OCI-LY1 (cell line): Measurements from ENCODE around the gene GSK3A.

ENCODE experiments used
- EZH2 ChIP-seq: fragments of 200-600 bp; sonication (generic), shearing (Covaris generic); IDR thresholded peaks from 2 replicates; pipeline ENCODE4 v1.8.0; 2017; ENCODE audit warnings: borderline replicate concordance, mixed run types, mild to moderate bottlenecking, antibody characterized with exemption, low read length, moderate library complexity, mixed read lengths
- TF ChIP-seq, protein P1 (sequence below): fragments of 200-600 bp; sonication (generic), shearing (Covaris generic); IDR thresholded peaks from 2 replicates; pipeline ENCODE4 v1.5.1; 2017; ENCODE audit warnings: mild to moderate bottlenecking, antibody characterized with exemption, low read length, moderate library complexity, mixed read lengths

DNA sequence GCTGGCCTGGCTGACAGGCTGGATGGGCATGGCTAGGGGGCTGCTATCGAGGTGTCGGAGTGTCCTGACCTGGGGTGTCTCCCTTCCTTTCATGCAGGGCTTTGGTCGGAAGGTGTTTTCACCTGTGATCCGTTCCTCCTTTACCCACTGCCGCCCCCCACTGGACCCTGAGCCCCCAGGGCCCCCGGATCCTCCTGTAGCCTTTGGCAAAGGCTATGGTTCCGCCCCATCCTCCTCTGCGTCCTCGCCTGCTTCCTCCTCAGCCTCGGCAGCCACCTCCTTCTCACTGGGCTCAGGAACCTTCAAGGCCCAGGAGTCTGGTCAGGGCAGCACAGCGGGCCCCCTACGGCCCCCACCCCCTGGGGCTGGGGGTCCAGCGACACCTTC lies 47.7 kb upstream of the GSK3A start:
- TF ChIP-seq, protein P1, sequence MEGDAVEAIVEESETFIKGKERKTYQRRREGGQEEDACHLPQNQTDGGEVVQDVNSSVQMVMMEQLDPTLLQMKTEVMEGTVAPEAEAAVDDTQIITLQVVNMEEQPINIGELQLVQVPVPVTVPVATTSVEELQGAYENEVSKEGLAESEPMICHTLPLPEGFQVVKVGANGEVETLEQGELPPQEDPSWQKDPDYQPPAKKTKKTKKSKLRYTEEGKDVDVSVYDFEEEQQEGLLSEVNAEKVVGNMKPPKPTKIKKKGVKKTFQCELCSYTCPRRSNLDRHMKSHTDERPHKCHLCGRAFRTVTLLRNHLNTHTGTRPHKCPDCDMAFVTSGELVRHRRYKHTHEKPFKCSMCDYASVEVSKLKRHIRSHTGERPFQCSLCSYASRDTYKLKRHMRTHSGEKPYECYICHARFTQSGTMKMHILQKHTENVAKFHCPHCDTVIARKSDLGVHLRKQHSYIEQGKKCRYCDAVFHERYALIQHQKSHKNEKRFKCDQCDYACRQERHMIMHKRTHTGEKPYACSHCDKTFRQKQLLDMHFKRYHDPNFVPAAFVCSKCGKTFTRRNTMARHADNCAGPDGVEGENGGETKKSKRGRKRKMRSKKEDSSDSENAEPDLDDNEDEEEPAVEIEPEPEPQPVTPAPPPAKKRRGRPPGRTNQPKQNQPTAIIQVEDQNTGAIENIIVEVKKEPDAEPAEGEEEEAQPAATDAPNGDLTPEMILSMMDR, result no peak
- TF ChIP-seq EZH2, result no peak
